Activated CD4-positive, alpha-beta T cell treated with anti-CD3 and anti-CD28 coated beads, Interleukin-2, Interleukin-6, amounts not matched to agents 100 ng/mL and 50 ng/mL, durations not matched to agents 16 hours and 8 hours (primary cell): ENCODE data around the gene HIPK2.

Experiments used
- DNase-seq: peaks from one replicate; pipeline ENCODE4 v3.0.0-alpha.2; 2020

The HIPK2 gene

GRCh38 chr7:139523968-139524815 lies 253.6 kb downstream of the HIPK2 start:
- DNase-seq, result no peak

- DNase-seq, result no peak
Measured at GRCh38 chr7:139523199-139523941, 254.4 kb downstream of the HIPK2 start, which contains the start of gene CLEC2L. Gene CLEC2L, plus strand, starts transcription at chr7:139523685. Its CDS starts 243 bp downstream, at chr7:139523928.

DNA sequence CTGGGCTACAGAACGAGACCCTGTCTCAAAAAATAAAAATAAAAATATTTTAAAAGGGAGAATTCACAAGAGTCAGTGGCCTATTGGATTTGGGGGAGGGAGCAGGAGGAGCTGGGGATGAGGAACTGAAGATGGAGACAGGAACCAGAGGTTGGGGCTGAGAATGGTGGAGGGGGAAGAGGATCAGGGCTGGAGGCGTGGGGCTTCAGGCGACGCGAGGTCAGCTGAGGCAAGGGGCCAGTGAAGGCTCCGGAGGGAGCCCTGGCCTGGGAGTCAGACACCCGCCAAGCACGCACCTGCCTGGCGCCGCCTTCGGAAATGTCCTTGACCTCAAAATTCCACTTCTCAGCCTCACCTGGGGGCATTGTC lies 255.0 kb downstream of the HIPK2 start:
- no peak for DNase-seq

GRCh38 chr7:139521439-139521838 lies 256.4 kb downstream of the HIPK2 start:
- DNase-seq, result no peak

GRCh38 chr7:139515266-139515665 lies 262.5 kb downstream of the HIPK2 start:
- no peak for DNase-seq
